Panc1 (cell line): ENCODE results near the gene YKT6. TPM values are rescaled to one million over a fixed set of nuclear protein-coding genes. Genes with fewer than 3 reads are reported as not detected.

Source experiments
- ATAC-seq: fragments of 200-7000 bp; cut with Tn5 transposase; 2 replicates; pipeline ENCODE4 v1.9.1; 2020; ENCODE audit warnings: mild to moderate bottlenecking, moderate library complexity
- BruUV-seq: library from RNA; stranded (reverse); fragments of 400-500 nt; replicated peaks from 2 replicates; lab custom pipeline; 2021; lab: Mats Ljungman, UMichigan
- CTCF ChIA-PET: fragments of 300-600 bp; sonication (Branson Sonifier 250); formaldehyde crosslinking; loops from one replicate; lab custom pipeline; 2022; ENCODE audit warnings: antibody characterized with exemption; lab: Charles Lee
- POLR2A ChIA-PET: fragments of 300-600 bp; sonication (Branson Sonifier 250); formaldehyde crosslinking; loops from one replicate; lab custom pipeline; 2022; ENCODE audit warnings: antibody characterized with exemption; lab: Charles Lee
- DNase-seq: peaks from one replicate; pipeline ENCODE4 v3.0.0-alpha.2; 2010; ENCODE audit warnings: low read depth, low spot score
- H3K27ac ChIP-seq: 2 replicates; pipeline ENCODE4 v1.5.1; 2011; ENCODE audit warnings: mild to moderate bottlenecking, low read length, inconsistent platforms
- H3K27me3 ChIP-seq: fragments of 200-500 bp; sonication (Bioruptor generic); 2 replicates; pipeline ENCODE4 v1.6.0; 2014; ENCODE audit warnings: low read length, inconsistent platforms; ENCODE audit not compliant: control insufficient read depth, insufficient read depth
- H3K36me3 ChIP-seq: fragments of 200-500 bp; sonication (Bioruptor generic); 2 replicates; pipeline ENCODE4 v1.5.1; 2014; ENCODE audit warnings: inconsistent platforms, mild to moderate bottlenecking, low read length, moderate library complexity; ENCODE audit not compliant: control insufficient read depth, insufficient read depth
- H3K4me1 ChIP-seq: 2 replicates; pipeline ENCODE4 v1.5.1; 2011; ENCODE audit warnings: inconsistent platforms, mild to moderate bottlenecking, low read length, moderate library complexity; ENCODE audit not compliant: control insufficient read depth, insufficient read depth
- H3K4me3 ChIP-seq, 2 experiments: 2 replicates each; pipeline ENCODE4 v1.5.1; 2011 to 2012; ENCODE audit warnings: low read depth in 2 of 2, low read length in 2 of 2, mild to moderate bottlenecking in 2 of 2, inconsistent platforms in 1 of 2, moderate library complexity in 1 of 2
- H3K9me3 ChIP-seq: fragments of 200-500 bp; sonication (Bioruptor generic); 2 replicates; pipeline ENCODE4 v1.5.1; 2014; ENCODE audit warnings: low read depth, mild to moderate bottlenecking, inconsistent platforms, low read length, moderate library complexity; ENCODE audit not compliant: control insufficient read depth, insufficient read depth
- CTCF ChIP-seq: fragments of 450-650 bp; IDR thresholded peaks from 2 replicates; pipeline ENCODE4 v1.5.1; 2017; ENCODE audit warnings: mild to moderate bottlenecking
- POLR2AphosphoS5 ChIP-seq: IDR thresholded peaks from 2 replicates; pipeline ENCODE4 v1.6.1; 2012; ENCODE audit warnings: mild to moderate bottlenecking, low read depth, low read length, moderate library complexity
- REST ChIP-seq, 2 experiments: IDR thresholded peaks; 2 replicates each; pipeline ENCODE4 v1.6.1; 2011 to 2012; ENCODE audit warnings: low read depth in 2 of 2, control low read depth in 1 of 2, low read length in 1 of 2, mild to moderate bottlenecking in 1 of 2, moderate library complexity in 1 of 2; ENCODE audit not compliant: insufficient read depth in 1 of 2
- SIN3A ChIP-seq: IDR thresholded peaks from 2 replicates; pipeline ENCODE4 v1.6.1; 2012; ENCODE audit warnings: low read depth, mild to moderate bottlenecking, low read length, moderate library complexity, borderline replicate concordance; ENCODE audit not compliant: insufficient read depth
- TCF7L2 ChIP-seq: IDR thresholded peaks from 2 replicates; pipeline ENCODE4 v1.6.1; 2011; ENCODE audit warnings: mild to moderate bottlenecking, low read depth, low read length, inconsistent platforms
- in situ Hi-C: cut with HindIII; loops from 2 replicates; pipeline ENCODE4 v1.10.0; 2016; ENCODE audit warnings: low sequenced_read_pairs, low pct_unique_long_range_greater_than_20kb
- intact Hi-C: fragments of 100-400 bp; cut with micrococcal nuclease; formaldehyde crosslinking; loops from one replicate; pipeline ENCODE4 v1.10.0; 2022; ENCODE audit not compliant: unreplicated experiment
- total RNA-seq: library from RNA; stranded (reverse); gene quantifications from one replicate; pipeline ENCODE4 v1.2.1, GENCODE V29; 2021; ENCODE audit not compliant: unreplicated experiment

YKT6 gene
- total RNA-seq, 1 experiment from 2014 or later = 207 TPM

GRCh38 chr7:44185729-44186128 lies 15.0 kb upstream of the YKT6 start:
- H3K9me3 ChIP-seq = peaks cover 4% of the 10 kb centered on the region; the same call in 1 of the 2 replicates
- TF ChIP-seq TCF7L2 = no peak
- no peak for TF ChIP-seq CTCF
- no peak for TF ChIP-seq REST (IDR thresholded peaks at IDR 0.05; ENCODE audit: insufficient read depth in 1 of 2, low read depth in 2 of 2, low read length in 1 of 2)
- TF ChIP-seq SIN3A = no peak
- TF ChIP-seq POLR2AphosphoS5 = no peak
- peaks cover 21% of the 10 kb centered on the region for H3K4me1 ChIP-seq
- CTCF ChIA-PET = no interaction called here
- H3K27me3 ChIP-seq = no peaks in the 10 kb centered on the region
- DNase-seq (no peak), ATAC-seq (no peak)
- no TSS peak for BruUV-seq
- in situ Hi-C loops (no loop called here), intact Hi-C loops (no loop called here)
- POLR2A ChIA-PET = interaction anchor here (0.6 kb wide), 1 partner anchor 61 kb away, joined by 4 read pairs; no protein-coding TSS in a partner anchor
- no peak overlapping the region; the same call in 1 of the 2 replicates for H3K27ac ChIP-seq
- H3K4me3 ChIP-seq = no peak overlapping the region
- no peaks in the 10 kb centered on the region for H3K36me3 ChIP-seq

GRCh38 chr7:44186736-44187135 lies 14.0 kb upstream of the YKT6 start:
- DNase-seq = no peak
- Histone ChIP-seq H3K36me3 (no peaks in the 10 kb centered on the region), H3K27ac (no peak overlapping the region), H3K9me3 (peaks cover 4% of the 10 kb centered on the region; the same call in 1 of the 2 replicates), H3K4me3 (no peak overlapping the region), H3K27me3 (no peaks in the 10 kb centered on the region), H3K4me1 (peaks cover 21% of the 10 kb centered on the region)
- TF ChIP-seq REST (IDR thresholded peaks at IDR 0.05; ENCODE audit: insufficient read depth in 1 of 2, low read depth in 2 of 2, low read length in 1 of 2) (no peak), SIN3A (no peak), POLR2AphosphoS5 (no peak), CTCF (no peak), TCF7L2 (no peak)
- intact Hi-C loops (no loop called here), in situ Hi-C loops (no loop called here)
- ATAC-seq = no peak
- POLR2A ChIA-PET = no interaction called here
- no TSS peak for BruUV-seq
- CTCF ChIA-PET = no interaction called here
